ACHN (cell line): ENCODE measurements around the gene S100A3.

ENCODE experiments used
- DNase-seq: peaks from one replicate; pipeline ENCODE4 v3.0.0-alpha.2; 2015
- in situ Hi-C: cut with HindIII; loops from 2 replicates; pipeline ENCODE4 v1.10.0; 2017; ENCODE audit warnings: low sequenced_read_pairs, low pct_ligation_motif_present, low pct_unique_long_range_greater_than_20kb

S100A3 gene

DNA sequence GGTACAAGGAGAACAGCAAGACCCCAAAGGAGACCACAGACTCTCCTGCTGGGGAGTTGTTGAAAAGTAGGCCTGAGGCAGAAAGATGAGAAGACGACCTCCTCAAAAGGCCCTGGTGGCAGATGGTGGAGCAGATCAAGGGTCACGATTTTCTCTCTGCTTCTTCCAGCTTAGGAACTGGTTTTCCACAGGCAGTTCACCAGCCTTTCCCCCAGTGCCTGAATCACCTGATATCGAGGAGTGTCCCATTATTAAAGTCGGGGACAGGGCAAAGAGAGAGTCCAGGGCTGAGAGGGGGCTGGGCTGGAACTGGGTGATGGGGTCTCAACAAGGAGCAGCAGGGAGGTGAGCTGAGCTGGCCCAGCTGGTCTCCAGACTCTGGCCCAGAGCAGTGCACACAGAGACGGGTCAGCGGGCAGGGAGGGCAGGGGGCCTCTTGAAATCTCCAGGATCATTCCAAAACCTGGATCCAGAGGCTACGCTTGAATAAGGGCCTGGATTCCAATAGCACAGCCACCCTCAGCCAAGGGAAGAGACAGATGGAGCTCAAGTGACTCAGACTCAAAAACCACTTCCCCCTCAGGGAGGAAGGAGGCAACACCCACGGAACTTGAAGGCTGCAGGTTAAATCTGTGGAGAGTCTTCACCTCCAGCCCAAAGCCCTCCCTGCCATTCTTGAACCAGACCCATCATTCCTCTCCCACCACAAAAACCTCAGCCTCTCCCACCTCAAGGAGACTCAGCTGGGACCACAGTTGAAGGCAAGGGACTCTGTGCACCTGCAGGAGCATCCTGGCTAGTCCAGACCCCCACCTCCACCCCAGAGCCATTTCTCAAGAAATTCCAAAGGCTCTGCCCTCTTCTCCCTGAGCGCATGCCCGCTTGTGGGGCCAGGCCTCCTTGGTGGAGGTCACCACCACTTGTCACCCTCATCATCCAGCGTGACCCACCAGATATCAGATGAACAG is 8.4 kb downstream of the S100A3 start, which contains the start of gene S100A5:
Gene S100A5, minus strand, starts transcription at position 541 of the 968 bp plus-strand sequence. CDS start 743 bp downstream, outside the sequence.
- in situ Hi-C loops = no loop called here
- DNase-seq = peak; percentile 81

DNA sequence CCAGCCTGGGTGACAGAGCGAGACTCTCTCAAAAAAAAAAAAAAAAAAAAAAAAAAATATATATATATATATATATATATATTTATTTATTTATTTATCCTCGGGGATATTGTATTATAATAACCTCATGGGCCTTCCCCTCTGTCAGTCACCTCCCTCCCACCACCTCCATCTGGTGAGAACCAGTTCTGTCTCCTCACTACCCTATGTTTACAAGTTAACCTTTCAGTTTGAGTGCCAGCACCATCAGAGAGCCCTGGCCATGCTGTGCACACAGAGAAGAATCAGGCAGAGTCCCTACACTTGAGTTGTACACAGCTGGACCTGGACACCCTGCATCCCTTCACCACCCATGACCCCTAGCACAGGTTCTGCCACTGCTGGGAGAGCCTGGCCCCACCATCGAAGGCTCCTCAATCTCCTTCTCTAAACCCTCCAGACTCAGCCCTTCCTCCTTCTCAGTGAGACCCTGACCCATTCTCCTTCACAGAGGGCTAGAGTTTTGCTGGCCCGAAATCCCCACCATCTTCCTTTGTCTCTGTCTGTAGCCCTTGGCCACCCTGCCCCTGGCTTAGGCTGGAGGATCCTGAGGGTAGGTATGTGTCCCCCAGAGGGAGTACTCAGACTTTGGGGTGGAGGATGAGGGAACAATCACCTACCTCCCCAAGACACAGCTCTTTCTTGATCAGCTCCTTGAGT is 9.5 kb downstream of the S100A3 start:
- DNase-seq = no peak
- in situ Hi-C loops = no loop called here

DNA sequence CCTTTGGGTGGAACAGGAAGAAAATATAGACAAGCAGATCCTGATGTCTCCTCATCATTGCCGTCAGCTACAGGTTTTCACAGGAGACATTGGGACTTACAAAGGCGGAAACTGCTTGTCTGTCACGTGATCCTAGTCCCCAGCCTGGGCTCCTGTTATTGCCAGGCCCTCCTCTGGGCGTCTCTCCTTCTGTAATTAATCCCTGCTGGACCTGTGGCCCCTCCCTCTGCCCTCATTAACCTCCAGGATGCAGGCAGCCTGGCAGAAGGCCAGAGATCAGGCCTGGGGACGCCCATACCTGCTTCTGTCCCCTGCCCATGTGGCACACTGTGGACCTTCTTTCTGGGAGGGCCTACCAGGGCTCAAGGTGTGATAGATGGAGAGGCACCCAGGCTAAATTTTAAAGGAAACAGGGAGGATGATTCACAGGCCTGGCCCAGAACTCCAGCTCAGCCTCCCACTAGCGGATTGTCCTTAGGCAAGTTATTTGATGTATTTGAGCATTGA is 10.7 kb downstream of the S100A3 start:
- in situ Hi-C loops = no loop called here
- DNase-seq = no peak

DNA sequence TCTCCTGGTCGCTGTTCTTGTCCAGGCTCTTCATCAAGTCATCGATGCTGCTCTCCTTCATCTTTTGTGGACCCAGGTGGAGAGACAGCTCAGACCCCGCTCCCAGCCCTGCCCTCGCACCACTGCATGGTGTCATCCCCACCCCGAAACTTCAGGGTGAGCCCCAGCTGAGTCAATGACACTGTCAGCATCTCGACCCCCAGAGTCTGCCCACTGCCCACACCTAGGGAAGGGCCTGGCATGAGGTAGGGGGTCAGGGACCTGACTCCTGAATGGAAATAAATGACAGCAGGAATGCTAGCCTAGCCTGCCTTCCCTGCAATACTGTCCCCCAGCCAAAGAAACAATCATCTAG is 11.7 kb downstream of the S100A3 start:
- DNase-seq = no peak
- in situ Hi-C loops = no loop called here

- in situ Hi-C loops = no loop called here
- DNase-seq = no peak
These were observed 12.2 kb downstream of the S100A3 start for GRCh38 chr1:153536671-153537375.

DNA sequence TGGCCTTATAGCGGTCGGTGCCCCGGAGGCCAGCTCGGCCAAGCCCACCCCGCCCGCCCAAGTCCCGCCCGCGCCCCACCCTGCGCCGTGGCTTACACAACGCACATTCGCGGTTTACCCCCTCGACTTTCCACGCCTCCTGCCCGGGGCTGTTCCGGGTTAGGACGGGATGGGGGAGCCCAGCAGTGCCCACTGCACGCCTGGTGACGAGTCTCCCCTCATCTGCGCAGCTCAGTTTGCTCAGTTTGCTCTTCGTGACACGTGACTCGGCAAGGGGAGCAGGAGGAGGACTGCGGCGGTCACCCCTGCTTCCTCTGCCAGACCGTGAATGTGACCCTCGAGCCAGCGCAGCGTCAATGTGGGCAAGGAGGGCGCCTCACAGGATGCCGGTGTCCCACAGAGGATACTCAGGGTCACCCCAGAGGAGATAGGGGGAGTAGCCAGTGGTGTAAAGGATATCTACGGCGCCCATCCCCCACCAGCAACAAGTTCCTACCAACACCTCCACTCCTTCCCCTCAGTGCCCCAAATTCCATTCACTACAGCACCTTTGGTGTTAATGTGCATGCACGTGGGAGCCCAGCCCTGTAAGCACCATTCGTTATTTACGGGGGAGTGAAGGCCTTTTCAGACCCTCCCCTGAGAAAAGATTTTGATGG is 12.9 kb downstream of the S100A3 start:
- peak; percentile 96 for DNase-seq
- in situ Hi-C loops = no loop called here

- peak; percentile 46 for DNase-seq
These were observed 13.6 kb downstream of the S100A3 start, which contains the start of gene S100A6 for GRCh38 chr1:153535242-153536011. Gene S100A6, minus strand, starts transcription at chr1:153535991. Its CDS starts 652 bp downstream, at chr1:153535339.

GRCh38 chr1:153534925-153535241 is 14.2 kb downstream of the S100A3 start:
- no peak for DNase-seq
- in situ Hi-C loops = no loop called here

More at GRCh38 chr1:153535242-153536011, 13.6 kb downstream of the S100A3 start, which contains the start of gene S100A6:
- in situ Hi-C loops = no loop called here

DNA sequence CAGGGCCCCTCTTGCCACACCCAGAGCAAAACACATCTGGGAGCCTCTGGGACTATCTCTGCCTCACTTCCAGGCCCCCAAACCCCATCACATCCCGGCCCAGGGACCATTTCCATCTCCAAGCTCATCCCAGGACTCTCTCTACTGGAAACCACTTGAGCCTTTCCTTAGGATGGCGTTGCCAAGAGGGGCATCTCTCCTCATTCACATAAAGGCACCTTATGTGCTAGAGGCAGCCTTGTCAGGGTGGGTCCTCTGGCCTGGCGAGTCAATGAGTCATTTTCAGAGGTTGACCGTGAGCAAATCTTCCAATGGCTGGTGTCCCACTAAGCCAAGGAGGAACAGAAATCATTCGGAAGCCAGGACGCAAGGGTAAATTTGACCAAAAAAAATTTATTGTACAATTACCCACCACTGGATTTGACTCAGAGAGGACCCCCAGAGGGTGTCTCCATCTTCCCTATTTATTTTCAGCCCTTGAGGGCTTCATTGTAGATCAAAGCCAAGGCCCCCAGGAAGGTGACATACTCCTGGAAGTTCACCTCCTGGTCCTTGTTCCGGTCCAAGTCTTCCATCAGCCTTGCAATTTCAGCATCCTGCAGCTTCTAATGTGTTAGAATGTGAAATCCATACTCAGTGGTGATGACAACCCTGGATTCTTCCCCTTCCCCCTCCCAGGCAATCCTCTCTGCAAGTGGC is 14.7 kb downstream of the S100A3 start:
- in situ Hi-C loops = no loop called here
- DNase-seq = peak; percentile 55

DNA sequence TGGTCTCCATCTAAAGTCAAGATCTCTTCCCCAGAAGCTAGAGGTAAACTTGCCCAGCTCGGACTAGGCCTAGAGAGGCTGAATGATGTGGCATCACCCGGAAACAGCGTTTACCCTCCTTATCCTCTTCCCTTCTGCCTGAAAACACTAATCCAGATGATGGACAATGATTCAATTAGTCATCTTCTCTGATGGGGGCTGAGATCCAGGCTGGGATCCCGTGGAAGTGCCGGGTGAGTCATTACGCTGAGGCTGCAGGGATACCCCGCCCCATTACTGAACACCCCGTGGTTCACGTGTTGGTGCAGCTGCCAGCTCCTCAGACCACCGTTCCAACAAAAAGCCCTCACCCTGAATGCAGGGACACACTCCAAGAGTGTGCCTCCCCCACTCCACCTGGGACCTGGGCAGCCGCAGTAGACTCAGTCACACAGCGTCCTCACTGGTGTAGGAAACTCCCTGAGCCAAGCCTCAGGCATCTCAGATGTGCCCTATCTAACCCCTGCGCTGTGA is 15.3 kb downstream of the S100A3 start:
- in situ Hi-C loops = no loop called here
- peak; percentile 95 for DNase-seq

DNA sequence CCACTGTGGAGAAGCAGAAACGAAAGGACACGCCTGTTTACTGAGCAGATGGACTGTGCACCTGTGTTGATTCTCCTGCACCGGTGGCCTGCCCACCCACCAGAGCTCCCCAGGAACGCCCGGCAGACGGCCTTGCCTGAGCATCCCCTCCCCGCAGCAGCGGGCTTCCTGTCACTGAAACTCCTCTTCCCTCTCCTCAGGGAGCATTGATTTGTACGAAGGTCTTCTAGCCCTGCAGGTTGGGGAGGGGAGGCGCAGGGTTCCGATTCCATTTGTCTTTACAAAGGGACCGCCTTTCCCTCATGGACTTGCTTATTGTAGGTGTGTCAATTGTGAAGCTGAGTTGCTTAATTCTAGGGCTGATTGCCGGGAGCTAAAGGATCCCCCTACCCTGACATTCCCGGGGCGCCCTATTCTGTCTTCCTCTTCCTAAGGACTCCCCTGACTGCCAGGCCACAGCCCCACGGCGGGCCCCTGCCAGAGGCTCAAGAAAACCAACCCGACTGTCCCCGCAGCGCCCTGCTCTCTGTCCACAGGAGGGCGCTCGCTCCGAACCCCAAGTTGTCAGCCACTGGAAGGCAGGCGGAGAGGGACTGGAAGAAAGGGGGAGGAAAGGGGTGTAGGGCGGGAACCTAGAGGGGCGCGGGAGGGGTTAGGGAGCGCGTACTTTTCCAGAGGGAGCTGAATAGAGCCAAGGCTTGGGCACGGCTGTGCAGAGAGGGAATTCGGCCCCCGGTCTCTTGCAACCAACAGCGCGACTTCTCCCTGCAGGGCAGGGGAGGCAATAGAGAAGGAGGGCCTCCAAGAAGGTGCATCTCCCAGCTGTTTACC is 16.1 kb downstream of the S100A3 start:
- DNase-seq = peak; percentile 95
- in situ Hi-C loops = no loop called here

DNA sequence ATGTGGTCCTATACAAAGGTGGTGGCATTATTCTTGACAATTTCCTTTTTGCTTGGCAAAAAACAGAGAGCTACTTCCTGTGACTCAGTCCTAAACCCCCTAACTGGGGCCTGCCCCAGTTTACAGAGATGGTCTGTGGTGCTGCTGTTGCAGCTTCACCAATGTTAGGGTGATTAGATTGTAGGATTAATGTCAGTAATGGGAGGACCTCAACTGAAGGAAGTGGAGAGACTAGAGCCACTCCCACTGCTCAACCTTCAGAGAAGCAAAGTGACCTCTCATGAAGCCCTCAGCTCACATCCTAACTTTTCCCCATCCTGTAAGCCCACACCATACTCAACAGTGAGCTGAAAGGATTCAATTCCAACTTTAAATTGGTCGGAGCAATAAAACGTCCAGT is 16.9 kb downstream of the S100A3 start:
- no peak for DNase-seq
- in situ Hi-C loops = no loop called here

DNA sequence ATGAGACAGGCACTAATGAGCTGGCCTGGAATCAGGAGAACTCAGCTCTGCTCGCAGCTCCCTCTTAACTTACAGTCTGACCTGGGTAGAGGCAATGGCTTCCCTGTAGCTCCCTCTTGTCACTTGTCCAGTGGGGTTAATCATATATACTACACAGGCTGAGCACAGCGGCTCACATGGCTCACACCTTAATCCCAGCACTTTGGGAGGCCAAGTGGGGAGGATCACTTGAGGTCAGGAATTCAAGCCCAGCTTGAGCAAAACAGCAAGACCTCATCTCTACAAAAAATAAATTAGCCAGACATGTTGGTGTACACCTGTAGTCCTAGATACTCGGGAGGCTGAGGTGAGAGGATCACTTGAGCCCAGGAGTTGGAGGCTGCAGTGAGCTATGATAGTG is 17.4 kb downstream of the S100A3 start:
- no peak for DNase-seq
- in situ Hi-C loops = no loop called here

DNA sequence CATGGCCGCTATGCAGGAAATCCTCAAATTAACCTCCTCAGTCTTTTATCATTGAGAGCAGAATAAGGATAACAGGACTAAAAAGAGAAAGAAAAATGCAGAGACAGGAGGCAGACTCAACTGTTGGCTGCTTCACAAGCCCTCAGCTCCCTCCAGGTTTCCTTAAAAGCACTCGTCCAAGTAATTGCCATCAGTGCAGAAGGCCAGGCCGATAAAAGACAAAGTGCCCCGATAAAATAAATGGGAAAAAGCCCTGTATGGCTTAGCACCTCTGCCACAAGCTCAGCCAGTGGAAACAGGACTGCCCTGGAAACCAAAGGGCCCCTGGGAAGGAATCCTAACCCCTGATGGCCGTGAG is 21.4 kb downstream of the S100A3 start:
- no peak for DNase-seq
- in situ Hi-C loops = no loop called here

DNA sequence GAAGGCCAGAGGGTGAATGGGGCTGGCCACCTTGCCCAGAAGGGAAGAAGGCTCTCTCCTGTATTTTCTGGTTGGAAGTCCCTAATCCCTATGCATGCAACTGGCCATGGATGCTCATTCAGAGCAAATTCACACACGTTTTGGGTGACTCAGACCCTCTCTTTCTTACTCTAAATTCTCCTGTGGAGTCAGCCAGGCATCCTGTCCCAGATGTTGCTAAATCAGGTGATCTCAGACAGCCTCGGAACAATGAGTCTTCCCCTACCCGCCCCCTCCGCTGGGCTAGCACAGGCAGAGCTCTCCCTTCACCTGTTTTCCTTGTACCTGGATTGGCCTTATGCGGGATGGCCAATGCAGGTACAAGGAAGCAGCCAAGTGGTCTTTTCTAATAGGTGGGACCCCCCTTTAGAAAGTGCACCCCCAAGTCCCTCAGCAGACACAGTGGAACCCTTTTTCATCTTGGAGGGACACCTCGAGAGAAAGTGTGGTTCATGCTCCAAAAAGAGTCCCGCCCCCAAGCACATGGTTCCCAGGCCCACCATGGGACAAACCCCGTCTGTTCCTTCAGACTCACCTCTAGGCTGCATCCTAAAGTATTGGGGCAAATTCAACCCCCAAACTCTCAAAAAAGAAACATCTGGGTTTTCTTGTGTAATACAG is 21.9 kb downstream of the S100A3 start:
- in situ Hi-C loops = no loop called here
- no peak for DNase-seq

- DNase-seq = no peak
- in situ Hi-C loops = no loop called here
These were observed 22.9 kb downstream of the S100A3 start for GRCh38 chr1:153526132-153526543.
